Measurements from ENCODE around the gene SLC35F3. TPM values are rescaled to one million over a fixed set of nuclear protein-coding genes. Genes with fewer than 3 reads are reported as not detected.

SLC35F3 gene
- total RNA-seq, 1 donor from 2014 or later, result 0.57 TPM

- Histone ChIP-seq H3K9ac (ENCODE audit: low read length) (no peak overlapping the region), H3K9me3 (ENCODE audit: insufficient read depth, low read depth, low read length) (peaks cover 2% of the 10 kb centered on the region), H4K20me1 (ENCODE audit: insufficient read depth, low read length) (no peaks in the 10 kb centered on the region), H3K27ac (ENCODE audit: low read depth, low read length) (no peak overlapping the region), H3K27me3 (ENCODE audit: insufficient read depth, low read length) (no peaks in the 10 kb centered on the region), H3K4me1 (ENCODE audit: insufficient read depth, low read length) (no peaks in the 10 kb centered on the region), H2AFZ (ENCODE audit: low read depth, low read length) (no peak overlapping the region), H3K4me3 (ENCODE audit: insufficient read depth, low read depth, low read length) (no peak overlapping the region), H3K79me2 (ENCODE audit: insufficient read depth, low read length) (no peaks in the 10 kb centered on the region), H3K36me3 (ENCODE audit: insufficient read depth, low read length) (no peaks in the 10 kb centered on the region), H3K4me2 (ENCODE audit: low read length) (no peak overlapping the region)
- Mint-ChIP-seq H3K4me1 (ENCODE audit: low read depth, unreplicated experiment) (no peaks in the 10 kb centered on the region), H3K27me3 (ENCODE audit: low read depth, unreplicated experiment) (peaks cover 15% of the 10 kb centered on the region), H3K36me3 (ENCODE audit: low read depth, unreplicated experiment) (peaks cover 3% of the 10 kb centered on the region), H3K4me3 (ENCODE audit: unreplicated experiment) (no peak overlapping the region), H3K9me3 (ENCODE audit: unreplicated experiment) (peaks cover 10% of the 10 kb centered on the region), H3K27ac (ENCODE audit: unreplicated experiment) (no peak overlapping the region)
- FAIRE-seq, result no peak
- DNase-seq (ENCODE audit: low read depth), result no peak
- TF ChIP-seq EZH2 (IDR thresholded peaks at IDR 0.05; ENCODE audit: insufficient read depth, low read length), result no peak
- TF ChIP-seq, protein P1, sequence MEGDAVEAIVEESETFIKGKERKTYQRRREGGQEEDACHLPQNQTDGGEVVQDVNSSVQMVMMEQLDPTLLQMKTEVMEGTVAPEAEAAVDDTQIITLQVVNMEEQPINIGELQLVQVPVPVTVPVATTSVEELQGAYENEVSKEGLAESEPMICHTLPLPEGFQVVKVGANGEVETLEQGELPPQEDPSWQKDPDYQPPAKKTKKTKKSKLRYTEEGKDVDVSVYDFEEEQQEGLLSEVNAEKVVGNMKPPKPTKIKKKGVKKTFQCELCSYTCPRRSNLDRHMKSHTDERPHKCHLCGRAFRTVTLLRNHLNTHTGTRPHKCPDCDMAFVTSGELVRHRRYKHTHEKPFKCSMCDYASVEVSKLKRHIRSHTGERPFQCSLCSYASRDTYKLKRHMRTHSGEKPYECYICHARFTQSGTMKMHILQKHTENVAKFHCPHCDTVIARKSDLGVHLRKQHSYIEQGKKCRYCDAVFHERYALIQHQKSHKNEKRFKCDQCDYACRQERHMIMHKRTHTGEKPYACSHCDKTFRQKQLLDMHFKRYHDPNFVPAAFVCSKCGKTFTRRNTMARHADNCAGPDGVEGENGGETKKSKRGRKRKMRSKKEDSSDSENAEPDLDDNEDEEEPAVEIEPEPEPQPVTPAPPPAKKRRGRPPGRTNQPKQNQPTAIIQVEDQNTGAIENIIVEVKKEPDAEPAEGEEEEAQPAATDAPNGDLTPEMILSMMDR (IDR thresholded peaks at IDR 0.05; ENCODE audit: insufficient read depth, low read depth, low read length), result no peak
Measured at GRCh38 chr1:234271243-234271606, 366.7 kb downstream of the SLC35F3 start.

- Histone ChIP-seq H3K79me2 (ENCODE audit: insufficient read depth, low read length) (no peaks in the 10 kb centered on the region), H4K20me1 (ENCODE audit: insufficient read depth, low read length) (no peaks in the 10 kb centered on the region), H3K9ac (ENCODE audit: low read length) (no peak overlapping the region), H3K4me1 (ENCODE audit: insufficient read depth, low read length) (no peaks in the 10 kb centered on the region), H3K4me2 (ENCODE audit: low read length) (no peak overlapping the region), H3K27me3 (ENCODE audit: insufficient read depth, low read length) (no peaks in the 10 kb centered on the region), H3K27ac (ENCODE audit: low read depth, low read length) (no peak overlapping the region), H3K9me3 (ENCODE audit: insufficient read depth, low read depth, low read length) (peaks cover 2% of the 10 kb centered on the region), H3K4me3 (ENCODE audit: insufficient read depth, low read depth, low read length) (no peak overlapping the region), H3K36me3 (ENCODE audit: insufficient read depth, low read length) (no peaks in the 10 kb centered on the region), H2AFZ (ENCODE audit: low read depth, low read length) (no peak overlapping the region)
- peaks cover 16% of the 10 kb centered on the region for H3K27me3 Mint-ChIP-seq (ENCODE audit: low read depth, unreplicated experiment)
- DNase-seq (ENCODE audit: low read depth) (no peak), FAIRE-seq (no peak)
- TF ChIP-seq, protein P1 (IDR thresholded peaks at IDR 0.05; ENCODE audit: insufficient read depth, low read depth, low read length), result no peak
- TF ChIP-seq EZH2 (IDR thresholded peaks at IDR 0.05; ENCODE audit: insufficient read depth, low read length), result no peak
- H3K36me3 Mint-ChIP-seq (ENCODE audit: low read depth, unreplicated experiment), result peaks cover 3% of the 10 kb centered on the region
- no peaks in the 10 kb centered on the region for H3K4me1 Mint-ChIP-seq (ENCODE audit: low read depth, unreplicated experiment)
- H3K4me3 Mint-ChIP-seq (ENCODE audit: unreplicated experiment), result no peak overlapping the region
- peaks cover 10% of the 10 kb centered on the region for H3K9me3 Mint-ChIP-seq (ENCODE audit: unreplicated experiment)
- no peak overlapping the region for H3K27ac Mint-ChIP-seq (ENCODE audit: unreplicated experiment)
Measured at GRCh38 chr1:234272656-234273312, 368.3 kb downstream of the SLC35F3 start.

DNA sequence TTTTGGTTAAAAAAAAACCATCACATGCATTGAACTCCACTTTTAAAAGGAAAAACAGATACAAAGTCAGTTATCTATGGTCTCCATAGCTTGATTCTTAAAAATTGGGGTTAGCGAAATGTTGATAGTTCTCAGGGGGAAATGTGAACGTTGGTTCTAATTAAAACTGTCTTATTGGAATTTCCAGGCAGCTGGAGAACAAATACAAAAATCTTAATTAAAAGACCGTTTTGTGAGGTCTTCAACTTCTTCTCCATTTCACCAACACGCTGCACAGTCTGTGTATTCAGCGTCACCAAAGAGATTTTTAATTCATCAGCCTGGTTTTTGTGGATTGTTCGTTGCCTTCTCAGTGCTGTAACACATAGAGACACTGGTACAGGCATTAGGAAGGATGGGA, 369.5 kb downstream of the SLC35F3 start:
- no peak overlapping the region for H3K4me2 ChIP-seq (ENCODE audit: low read length)
- FAIRE-seq (no peak), DNase-seq (ENCODE audit: low read depth) (no peak)
- H3K36me3 Mint-ChIP-seq (ENCODE audit: low read depth, unreplicated experiment), result peaks cover 4% of the 10 kb centered on the region
- peaks cover 18% of the 10 kb centered on the region for H3K27me3 Mint-ChIP-seq (ENCODE audit: low read depth, unreplicated experiment)
- TF ChIP-seq EZH2 (IDR thresholded peaks at IDR 0.05; ENCODE audit: insufficient read depth, low read length), result no peak
- TF ChIP-seq, protein P1 (IDR thresholded peaks at IDR 0.05; ENCODE audit: insufficient read depth, low read depth, low read length), result no peak
- H3K27ac Mint-ChIP-seq (ENCODE audit: unreplicated experiment), result no peak overlapping the region
- no peaks in the 10 kb centered on the region for H3K79me2 ChIP-seq (ENCODE audit: insufficient read depth, low read length)
- H3K9me3 Mint-ChIP-seq (ENCODE audit: unreplicated experiment), result peaks cover 4% of the 10 kb centered on the region
- no peaks in the 10 kb centered on the region for H3K4me1 ChIP-seq (ENCODE audit: insufficient read depth, low read length)
- no peaks in the 10 kb centered on the region for H3K36me3 ChIP-seq (ENCODE audit: insufficient read depth, low read length)
- H3K4me3 ChIP-seq (ENCODE audit: insufficient read depth, low read depth, low read length), result no peak overlapping the region
- no peak overlapping the region for H3K27ac ChIP-seq (ENCODE audit: low read depth, low read length)
- H3K4me3 Mint-ChIP-seq (ENCODE audit: unreplicated experiment), result no peak overlapping the region
- H3K9me3 ChIP-seq (ENCODE audit: insufficient read depth, low read depth, low read length), result peaks cover 2% of the 10 kb centered on the region
- no peaks in the 10 kb centered on the region for H3K27me3 ChIP-seq (ENCODE audit: insufficient read depth, low read length)
- H4K20me1 ChIP-seq (ENCODE audit: insufficient read depth, low read length), result no peaks in the 10 kb centered on the region
- no peaks in the 10 kb centered on the region for H3K4me1 Mint-ChIP-seq (ENCODE audit: low read depth, unreplicated experiment)
- H3K9ac ChIP-seq (ENCODE audit: low read length), result no peak overlapping the region
- H2AFZ ChIP-seq (ENCODE audit: low read depth, low read length), result no peak overlapping the region

Measured in astrocyte (in vitro differentiated cells and primary cell).